Stimulated activated CD8-positive, alpha-beta memory T cell treated with anti-CD3 and anti-CD28 coated beads, Interleukin-12 subunit alpha, Interleukin-12 subunit beta, amount 100 ng/mL, for 1 hour (primary cell): ENCODE results near the gene NAA10.

Source experiments
- DNase-seq: peaks from one replicate; pipeline ENCODE4 v3.0.0-alpha.2; 2020; ENCODE audit warnings: low read depth

NAA10 gene

DNA sequence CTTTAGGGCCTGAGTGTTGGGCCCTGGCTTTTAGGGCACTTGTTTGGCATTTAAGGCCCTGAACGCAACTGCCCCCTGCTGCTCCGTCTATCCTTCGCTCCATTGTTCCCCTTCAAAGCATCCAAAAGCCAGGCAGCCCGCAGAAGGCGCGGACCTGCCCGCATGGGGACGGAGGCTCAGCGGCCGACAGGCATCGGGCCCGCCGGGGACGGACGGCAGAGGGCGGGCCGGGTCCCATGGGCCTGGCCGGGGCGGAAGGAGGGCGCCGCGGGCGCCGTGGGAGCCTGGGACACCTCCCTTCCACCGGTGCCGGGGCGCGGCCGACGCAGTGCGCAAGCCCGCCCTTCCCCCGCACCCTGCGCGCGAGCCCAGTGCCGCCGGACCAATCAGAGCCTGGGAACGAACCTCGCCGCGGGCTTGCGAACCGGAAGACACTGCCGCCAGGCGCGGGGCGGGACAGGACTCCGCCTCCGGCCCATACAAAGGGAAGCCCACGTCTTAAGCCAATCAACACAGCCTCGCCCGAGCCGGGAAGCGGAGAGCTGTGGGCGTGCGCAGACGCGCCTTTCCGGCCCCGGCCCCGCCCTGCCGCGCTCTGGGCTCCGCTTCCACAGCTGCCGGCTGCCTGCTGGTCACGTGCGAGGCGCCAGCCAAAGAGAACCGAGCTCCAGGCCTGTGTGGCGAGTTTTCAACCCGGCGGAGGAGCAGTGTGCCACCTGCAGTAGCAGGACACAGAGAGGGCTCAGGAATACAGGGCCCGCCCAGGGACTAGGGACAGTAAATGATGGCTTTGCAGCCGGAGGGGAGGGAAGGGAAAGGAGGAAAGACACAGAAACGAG, 6.7 kb downstream of the NAA10 start:
- peak; percentile 77 for DNase-seq

DNA sequence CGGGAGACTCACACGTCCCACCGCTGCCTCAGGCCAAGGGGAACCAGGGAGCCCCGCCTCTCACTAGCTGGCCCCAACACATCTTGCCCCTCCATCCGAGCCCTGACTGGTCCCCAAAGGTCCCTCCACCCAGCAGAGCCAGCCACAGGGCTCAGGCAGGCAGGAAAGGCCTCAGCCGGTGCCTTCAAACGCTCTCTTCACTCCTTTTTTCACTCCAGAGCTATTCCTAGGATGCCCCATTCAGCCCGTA, 7.2 kb downstream of the NAA10 start:
- no peak for DNase-seq

DNA sequence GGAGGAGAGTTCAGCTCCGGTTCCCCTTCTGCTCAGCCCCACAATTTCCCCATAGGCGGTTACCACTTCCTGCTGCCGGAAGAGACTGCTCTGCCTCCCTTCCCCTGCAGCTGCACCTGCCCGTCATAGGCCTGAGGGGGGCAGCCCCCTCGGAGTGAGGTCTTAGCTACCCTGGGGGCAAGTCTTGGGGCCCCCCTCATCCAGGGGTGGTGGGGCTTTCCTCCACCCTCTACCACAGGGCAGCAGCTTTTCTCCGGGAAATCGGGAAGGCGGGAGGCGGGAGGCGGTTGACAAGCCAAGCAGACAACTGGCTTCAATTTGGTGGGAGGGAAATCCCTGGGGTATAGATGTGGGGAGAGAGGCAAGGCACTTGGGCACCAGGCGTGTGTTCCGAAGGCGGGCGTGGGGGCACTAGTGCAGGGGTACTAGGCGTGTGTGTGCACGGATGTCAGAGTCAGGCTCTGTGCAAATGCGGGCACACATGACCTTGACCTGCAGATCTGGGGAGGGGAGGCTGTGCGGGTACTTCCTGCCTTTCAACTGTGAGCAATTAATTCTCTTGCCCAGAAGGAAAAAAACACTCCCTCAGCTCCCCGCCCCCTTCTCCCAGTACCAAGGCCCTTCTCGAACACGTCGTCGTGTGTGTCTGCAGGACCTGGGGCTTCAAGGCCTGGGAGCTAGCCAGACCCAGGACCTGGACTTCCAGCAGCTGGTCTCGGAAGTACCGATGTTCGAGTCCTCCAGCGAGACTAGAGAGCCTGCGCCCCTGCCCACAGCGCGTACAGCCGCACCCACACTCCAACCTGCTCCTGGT, 7.8 kb downstream of the NAA10 start:
- peak; percentile 42 for DNase-seq

DNA sequence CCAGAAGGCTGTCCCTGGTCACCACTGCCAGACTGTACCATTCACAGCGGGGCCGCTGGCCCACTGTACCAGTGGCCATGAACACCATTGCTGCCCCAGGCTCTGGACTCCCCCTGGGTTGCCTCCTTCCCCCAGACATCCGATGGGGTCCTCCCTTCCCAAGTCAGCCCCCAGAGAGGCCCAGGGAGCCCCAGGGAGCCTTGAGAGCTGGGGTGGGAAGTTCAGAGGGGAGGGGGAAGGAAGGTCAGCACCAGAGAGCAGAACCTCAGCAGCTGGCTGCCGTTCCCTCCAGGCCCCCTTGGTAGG, 8.3 kb downstream of the NAA10 start:
- DNase-seq, result no peak

DNA sequence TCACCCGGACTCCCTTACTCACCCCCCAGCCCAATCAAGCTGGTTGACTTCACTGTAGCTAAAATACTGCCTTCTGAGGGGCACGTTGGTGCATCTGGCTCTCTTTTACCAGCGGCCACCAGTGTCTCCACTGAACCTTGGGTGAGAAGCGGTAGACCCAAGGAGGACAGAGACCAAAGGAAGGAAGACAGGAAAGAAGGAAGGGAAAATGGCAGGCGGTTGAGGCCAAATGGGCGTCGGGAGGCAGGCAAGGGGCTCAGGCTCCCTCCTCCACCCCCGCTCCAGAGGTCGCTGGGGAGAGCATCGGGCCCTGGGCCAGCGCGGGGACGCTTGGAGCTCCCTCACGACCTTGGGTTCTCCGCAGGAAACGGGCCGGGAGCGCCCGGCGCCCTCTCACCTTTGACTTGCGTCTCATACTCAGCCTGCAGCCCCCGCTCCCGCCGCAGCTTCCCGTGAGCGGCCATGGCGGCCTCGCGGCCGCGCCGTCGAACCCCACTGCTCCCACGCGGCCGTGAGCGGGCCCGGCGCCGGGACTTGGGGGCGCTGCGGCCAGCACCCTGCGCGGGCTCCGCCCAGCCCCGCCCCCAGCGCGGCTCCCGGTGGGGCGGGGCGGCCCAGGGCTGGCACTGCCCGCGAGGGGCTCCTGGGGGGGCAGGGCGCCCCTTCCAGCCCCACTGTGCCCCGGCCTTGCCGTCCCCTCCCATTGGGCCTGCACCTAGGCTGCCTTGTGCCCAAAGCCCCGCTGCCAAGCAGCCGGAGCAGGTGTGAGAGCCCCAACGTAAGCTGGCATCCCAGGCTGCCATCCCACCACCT, 8.9 kb downstream of the NAA10 start, which contains the start of gene ARHGAP4:
ARHGAP4 (minus strand) TSS at position 526 of the 813 bp plus-strand sequence; CDS start at position 464, 62 bp downstream.
- no peak for DNase-seq

DNA sequence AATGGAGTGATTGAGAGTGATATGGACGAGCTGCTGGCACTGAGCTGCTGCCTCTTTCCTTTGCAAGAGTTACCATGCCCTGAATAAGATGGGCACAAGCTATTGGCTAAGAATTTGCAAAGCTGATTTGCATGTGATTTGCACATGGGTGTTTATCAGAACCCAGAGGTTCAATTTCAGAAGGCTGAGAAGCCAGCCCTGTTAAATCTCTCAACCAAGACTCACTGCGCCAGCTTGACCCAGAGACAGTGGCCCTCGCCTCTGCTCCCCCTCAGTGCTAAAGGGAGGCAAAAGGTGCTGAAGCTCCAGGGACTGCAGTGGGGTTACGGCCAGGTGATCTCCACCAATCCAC, 9.5 kb downstream of the NAA10 start:
- no peak for DNase-seq

DNA sequence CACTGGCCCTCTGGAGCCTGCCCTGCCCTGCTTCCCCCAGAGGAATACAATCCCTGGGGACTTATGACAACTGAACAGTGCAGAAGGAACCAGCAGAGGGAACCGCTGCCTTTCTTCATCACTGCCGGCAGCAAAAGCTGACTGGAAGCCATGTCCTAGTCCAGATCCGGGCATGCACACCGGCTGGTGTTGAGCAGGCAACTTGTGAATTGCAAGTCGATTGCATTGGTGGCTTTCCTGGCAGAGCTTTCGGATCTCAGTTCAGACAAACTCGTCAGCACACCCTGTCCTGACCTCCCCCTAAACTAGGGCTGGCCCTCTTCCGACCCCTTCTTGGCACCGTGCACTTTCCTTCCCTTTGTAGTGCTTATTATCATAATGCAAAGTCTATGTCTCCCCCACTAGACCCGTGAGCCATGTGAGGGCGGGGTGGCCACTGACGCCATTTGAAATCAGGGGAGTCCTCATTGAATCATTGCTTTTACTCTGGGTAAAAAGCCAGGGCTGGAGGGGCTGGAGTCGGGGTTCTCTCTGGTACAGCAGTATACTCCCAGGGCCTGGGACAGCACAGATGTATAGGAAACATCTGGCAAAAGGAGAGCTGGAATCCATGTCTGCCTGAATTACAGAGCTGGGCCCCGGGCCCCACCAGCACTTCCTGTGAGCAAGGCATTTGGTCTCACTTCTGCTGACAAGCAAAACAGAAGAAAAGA, 10.5 kb downstream of the NAA10 start:
- no peak for DNase-seq

DNA sequence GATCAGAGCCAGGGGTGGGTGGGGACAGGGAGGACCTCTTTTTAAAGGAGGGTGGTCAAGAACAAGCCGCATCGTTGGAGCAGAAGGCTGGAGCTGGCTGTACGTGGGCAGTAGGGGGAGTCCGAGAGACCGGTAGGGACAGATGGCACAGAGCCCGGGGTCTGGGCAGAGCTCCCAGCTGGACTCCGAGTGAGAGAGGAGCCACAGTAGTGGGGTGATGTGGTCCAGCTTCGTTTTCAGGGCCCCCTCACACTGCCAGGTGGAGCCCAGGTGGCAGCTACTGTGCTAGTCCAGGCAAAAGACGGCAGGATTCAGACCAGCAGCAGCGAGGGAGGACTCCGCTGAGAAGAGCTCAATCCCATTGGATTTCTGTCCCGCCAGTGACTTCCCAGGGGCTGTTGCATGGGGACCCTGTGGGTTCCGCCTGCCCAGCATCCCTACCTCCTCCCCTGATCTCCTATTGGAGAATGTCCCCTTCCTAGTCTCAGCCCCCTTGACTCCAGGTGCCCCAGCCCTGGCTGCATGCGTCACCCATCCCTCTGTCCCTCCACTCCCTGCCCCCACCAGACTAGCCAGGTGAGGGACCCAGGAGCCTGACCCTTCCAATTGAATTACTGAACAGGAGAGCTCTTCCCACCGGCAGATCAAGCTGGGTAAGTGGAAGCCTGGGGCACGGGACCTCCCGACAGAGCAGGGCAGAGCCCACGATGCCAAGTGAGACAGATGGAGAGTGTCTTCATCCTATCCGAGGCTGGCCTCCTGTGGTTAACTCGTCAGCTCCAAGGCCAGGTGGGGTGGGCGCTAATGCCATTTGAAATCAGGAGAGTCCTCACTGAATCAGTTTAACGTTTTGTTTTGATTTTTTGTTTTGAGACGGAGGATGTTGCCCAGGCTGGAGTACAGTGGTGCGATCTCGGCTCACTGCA, 11.6 kb downstream of the NAA10 start:
- no peak for DNase-seq

DNA sequence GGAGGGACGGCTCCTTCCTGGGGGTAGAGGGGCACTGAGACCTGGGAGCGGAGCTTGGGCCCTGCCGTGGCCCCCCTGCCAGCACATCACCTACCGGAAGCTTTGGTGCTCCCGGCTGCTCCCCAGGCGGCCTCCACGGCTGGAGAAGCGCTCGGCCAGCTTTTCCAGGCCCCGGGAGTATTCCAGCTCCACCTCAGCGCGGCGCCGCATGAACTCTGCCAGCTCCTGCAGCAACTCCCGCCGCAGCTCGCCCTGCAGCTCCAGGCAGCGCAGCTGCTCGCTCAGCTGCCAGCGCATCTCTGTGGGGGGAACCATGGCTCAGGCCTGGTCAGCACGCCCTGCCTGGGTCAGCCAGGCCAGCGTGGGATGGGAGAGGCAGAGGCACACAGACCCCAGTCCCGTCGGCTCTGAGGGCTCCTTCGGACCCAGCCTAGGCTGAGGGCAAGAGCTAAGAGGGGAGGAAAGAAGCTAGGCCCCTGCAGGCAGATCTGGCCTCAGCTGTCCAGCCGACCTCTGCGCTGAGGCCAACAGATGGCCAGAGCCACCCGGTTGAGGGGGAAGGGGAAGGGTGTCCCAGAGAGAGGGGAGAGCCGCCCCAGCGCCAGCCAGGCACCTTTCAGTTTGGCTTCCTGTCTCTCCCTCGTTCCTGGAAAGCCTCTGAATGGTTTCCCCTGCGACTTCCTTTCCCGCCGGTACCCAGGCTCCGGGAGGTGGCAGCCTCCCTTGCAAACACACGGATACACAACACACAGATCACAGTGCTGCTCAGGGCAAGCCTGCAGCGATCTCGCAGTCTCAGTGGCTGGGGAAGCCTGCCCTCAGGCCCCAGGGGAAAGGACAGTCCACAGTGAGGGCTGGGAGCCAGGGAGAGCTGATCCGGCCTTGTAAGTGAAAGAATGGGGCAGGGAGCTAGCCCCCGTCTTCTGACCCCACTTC, 13.1 kb downstream of the NAA10 start:
- no peak for DNase-seq

DNA sequence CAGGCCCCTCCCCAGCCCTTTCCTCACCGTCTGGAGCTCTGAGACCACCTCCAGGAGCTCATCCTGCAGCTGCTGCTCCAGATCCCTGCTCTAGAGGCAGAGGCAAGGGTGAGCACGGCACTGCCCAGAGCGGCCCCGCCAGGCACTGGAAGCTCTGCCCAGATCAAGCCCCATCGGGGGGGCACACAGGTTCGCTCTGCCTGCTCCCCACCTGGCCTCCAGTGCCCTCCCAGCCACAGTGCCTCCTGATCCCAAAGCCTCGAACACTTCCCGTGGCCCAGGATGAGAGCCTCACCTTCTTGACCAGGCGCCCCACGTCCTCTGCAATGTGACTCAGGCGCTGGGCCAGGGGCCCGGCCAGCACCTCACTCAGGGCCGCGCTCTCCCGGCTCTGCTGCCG, 13.8 kb downstream of the NAA10 start:
- DNase-seq, result no peak

DNA sequence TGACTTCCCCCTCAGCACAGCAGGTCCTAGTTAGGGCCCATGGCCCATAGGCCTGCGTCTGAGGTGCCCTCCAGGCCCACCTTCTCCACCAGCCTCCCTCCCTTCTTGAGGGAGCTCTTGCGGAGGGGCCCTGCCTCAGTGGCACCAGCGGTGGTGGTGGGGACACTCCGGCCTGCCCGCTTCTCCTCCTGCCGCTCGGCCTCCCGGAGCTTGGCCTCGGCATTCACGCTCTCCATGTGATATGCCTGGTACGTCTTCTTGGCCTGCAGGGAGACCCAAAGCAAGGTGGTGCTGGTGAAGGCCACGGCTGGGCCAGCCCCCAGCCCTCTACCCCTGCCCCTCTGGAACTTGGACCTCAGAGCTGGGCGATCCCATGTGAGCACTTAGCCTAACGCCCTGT, 14.3 kb downstream of the NAA10 start:
- no peak for DNase-seq

DNA sequence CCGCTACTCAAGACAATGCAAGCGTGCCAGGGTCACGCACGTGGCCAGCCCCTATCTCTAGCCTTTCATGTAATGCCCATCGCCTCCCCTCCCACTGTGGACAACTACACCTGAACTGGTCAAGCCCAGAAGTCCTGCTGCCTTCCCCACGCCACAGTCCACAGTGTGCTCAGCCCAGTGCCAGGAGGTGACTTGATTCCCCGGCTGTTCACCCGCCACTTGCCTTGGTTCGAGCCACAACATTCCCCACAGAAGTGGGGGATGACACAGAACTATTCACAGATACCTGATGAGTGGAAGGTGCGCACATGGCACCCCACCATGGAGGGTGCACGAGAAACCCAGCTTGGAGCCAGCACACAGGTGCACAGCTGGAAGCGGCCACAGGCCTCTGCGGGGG, 15.6 kb downstream of the NAA10 start:
- no peak for DNase-seq

DNA sequence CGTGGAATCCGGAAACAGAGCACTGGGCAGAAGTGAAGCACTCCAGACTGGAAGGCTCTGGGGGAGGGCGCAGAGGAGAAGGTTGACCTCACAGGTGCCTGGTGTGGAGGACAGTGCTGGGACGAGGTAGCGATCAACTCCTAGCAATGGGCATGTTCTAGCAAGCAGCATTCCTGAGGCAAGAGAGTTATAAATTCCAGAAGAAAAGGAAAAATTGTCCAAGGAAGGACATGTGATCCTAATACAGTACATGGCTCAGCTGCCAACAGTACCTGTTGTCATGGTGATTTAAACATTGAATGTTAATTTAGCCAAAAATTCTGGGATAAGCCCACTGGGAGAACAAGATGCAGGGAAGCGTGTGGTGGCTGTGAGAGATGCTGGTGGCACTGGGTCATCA, 17.0 kb downstream of the NAA10 start:
- DNase-seq, result no peak

DNA sequence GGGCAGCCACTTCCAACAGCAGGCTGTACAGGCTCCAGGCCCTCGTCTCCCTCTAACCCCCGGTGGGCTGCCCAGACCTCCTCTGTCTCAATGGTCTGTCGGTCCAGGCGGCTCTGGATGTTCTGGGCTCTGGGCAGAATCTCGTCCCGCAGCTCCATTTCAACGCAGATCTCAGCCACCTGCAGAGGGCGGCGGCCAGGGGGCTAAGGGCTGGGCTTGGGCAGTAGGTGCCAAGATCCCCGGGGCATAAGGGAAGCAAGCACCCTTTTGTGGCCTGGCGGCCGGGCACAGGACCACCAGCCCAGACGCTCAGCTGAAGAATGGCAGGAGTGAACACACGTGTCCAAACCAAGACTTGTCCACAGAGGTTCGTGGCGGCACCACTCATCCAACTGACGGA, 21.1 kb downstream of the NAA10 start:
- no peak for DNase-seq

DNA sequence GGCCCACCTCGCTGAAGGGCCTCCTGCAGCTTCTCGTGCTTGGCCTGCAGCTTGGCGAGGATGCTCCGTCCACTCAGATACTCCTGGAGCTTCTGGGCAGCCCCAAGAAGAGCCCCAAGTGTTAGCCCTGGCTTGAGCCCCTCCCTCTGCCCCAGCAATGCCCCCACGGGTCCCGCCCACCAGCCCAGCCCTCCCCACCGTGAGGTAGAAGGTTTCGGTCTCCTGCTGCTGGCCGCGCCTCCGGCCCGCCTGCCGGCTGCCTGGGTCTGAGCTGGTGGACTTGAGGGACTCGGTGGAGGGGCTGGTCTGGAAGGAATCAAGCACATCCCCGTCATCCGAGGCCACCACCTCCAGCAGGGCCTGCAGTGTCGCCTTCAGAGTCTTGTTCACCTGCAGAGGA, 21.6 kb downstream of the NAA10 start:
- DNase-seq, result no peak

DNA sequence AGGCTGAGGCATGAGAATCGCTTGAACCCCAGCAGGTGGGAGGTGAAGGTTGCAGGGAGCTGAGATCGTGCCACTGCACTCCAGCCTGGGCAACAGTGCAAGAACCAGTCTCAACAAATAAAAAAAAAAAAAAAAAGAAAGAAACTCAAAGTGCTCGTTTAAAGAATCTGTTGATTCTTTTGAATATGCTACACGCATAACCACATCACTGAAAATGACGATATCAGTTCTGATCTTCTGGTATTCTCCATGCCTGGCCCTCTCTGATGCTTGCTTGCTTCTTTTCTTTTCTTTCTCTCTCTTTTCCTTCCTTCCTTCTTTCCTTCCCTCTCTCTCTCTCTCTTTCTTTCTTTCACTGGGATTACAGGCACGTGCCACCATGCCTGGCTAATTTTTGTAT, 23.0 kb downstream of the NAA10 start:
- DNase-seq, result no peak

DNA sequence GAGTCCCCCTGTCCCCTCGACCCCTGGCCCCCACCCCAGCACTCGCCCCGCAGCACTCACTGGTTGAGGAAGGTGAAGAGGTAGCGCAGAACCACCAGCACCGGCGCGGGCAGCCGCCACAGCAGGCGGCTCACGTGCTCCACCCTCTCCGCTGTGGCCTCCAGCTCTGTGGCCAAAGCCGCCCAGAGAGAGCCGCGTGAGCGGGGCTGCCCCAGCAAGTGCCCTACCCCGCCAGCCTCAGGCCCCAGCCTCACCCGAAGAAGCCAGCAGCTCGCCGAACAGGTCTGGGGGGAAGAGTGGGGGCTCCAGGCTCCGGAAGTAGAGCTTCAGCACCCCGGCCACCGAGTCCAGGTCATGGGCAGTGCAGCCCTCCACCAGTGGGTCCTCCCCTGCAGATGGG, 24.4 kb downstream of the NAA10 start:
- DNase-seq, result no peak

DNA sequence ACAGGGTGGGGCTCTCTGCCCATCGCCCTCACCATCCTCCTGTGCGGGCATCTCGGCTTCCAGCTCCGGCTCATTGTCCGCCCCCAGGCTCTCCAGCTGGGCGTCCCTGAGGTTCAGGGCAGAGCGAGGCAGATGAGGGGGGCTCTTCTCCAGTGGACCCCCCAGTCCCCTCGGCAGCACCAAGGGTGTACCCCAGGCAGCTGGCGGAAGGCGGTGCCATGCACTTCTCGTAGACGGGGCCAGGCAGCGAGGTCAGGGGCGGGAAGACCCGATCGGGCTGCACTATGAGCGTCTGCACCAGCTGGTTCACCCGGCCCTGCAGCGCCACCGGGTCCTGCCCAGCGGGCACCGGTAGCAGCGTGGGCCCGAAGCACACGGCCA, 24.9 kb downstream of the NAA10 start:
- no peak for DNase-seq

DNA sequence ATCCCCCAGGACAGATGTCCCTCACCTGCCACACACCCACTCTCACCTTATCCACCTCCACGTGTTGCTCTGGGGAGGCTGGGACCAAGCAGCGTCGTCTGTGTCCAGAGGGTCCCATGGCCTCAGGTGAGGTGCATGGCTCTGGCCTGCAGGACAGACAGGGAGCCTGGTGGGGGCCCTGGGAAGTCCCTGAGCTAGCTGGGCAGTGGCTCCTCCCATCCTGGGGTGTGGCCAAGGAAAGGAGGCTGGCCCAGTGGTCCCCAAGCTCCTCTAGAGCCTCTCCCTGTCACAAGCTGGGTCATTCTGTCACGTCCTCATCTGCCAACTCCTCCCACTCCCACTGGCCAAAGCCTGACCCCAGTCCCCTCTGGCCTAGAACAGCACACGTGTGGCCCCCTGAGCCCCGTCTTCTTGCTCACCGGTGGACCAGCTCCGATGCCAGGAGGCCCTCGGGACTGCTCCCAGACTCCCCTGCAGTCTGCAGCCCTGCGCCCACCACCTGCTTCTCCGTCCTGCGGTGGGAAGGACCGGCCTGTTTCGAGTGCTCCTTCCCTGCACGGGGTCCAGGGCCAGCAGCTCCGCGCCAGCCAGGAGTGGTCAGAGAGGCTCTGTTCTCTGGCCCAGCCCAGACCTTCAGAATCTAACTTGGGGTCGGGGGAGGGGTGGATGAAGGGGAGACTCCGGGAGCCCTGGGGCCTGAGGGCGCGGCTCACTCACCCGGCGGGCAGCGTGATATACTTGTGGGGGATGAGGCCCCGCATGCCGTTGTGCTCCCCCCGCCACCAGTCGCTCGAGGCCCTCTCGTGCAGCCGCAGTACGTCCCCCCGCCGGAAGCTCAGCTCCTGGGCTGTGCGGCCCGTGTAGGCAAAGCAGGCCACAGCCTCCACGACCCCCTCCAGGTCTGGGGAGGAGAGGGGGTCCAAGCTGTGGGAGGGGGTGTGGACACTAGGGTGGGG, 25.5 kb downstream of the NAA10 start:
- no peak for DNase-seq
